ENCODE data around the gene GFM1.

DNA sequence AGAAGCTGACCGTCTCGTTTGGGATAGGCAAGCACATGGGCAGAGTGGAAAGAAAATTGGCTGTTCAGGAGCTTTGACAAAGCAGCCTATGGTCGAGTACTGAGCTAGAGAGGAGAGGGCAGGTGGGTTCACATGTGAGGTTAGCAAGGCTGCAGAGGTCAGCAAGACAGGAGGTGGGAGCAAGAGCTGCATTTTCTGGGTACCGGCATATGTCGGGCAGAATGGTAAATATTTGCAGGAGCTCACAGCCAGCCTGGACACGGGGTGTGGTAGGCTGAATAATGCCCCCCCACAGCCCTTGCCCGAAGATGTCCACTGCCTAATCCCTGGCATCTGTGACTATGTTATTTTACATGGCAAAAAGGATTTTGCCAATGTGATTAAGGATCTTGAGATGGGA lies 79.7 kb downstream of the GFM1 start:
- TF ChIP-seq, protein P1, sequence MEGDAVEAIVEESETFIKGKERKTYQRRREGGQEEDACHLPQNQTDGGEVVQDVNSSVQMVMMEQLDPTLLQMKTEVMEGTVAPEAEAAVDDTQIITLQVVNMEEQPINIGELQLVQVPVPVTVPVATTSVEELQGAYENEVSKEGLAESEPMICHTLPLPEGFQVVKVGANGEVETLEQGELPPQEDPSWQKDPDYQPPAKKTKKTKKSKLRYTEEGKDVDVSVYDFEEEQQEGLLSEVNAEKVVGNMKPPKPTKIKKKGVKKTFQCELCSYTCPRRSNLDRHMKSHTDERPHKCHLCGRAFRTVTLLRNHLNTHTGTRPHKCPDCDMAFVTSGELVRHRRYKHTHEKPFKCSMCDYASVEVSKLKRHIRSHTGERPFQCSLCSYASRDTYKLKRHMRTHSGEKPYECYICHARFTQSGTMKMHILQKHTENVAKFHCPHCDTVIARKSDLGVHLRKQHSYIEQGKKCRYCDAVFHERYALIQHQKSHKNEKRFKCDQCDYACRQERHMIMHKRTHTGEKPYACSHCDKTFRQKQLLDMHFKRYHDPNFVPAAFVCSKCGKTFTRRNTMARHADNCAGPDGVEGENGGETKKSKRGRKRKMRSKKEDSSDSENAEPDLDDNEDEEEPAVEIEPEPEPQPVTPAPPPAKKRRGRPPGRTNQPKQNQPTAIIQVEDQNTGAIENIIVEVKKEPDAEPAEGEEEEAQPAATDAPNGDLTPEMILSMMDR (conservative IDR thresholded peaks at IDR 0.05; ENCODE audit: low read length): no peak
- no peak for TF ChIP-seq EZH2phosphoT487 (IDR thresholded peaks at IDR 0.05; ENCODE audit: borderline replicate concordance, low read depth, low read length)

Measured in OCI-LY7 (cell line).